ENCODE data around the gene RIOK2. TPM values are rescaled to one million over a fixed set of nuclear protein-coding genes. Genes with fewer than 3 reads are reported as not detected.
"Not testable (repeated sequence)": the region's sequence is repeated elsewhere in the genome, so short reads cannot be mapped to it uniquely, and the experiment has no call there.

Gene RIOK2
- total and polyA plus RNA-seq, 9 of the 15 experiments (the other 6 are each of a cell fraction or from before 2014, with no cell fraction given), result 22.9 to 97.6 (median 47.8) TPM

DNA sequence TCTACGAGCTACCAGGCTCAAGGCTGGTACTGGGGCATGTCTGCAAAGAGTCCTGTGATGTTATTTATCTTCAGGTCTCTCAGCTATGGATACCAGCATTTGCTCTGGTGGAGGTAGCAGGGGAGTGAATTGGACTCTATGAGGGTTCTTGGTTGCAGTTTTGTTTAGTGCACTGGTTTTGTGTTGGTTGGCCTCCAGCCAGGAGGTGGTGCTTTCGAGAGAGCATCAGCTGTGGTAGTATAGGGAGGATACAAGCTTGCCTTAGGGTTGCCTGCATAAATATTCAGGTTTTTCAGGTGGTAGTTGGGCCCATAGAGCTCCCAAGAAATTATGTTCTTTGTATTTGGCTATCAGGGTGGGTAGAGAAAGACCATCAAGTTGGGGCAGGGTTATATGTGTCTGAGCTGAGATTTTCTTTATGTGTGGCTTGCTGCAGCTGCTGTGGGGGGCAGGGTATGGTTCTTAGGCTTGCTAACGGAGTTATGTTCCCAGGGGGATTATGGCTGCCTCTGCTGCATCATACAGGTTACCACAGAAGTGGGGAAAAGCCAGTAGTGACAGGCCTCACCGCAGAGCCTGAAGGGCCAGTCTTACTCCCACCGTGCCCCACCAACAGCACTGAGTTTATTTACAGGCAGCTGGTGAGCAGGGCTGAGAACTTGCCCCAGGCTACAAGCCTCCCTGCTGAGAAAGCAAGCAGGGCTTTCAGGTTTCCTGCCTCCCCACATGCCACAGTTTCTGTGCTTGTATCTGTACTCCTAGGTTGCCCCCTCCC, 9.7 kb upstream of the RIOK2 start:
- ATAC-seq (no peak), FAIRE-seq (no peak), DNase-seq (ENCODE audit: extremely low read depth in 1 of 4, low spot score in 3 of 4) (no peak)
- Histone ChIP-seq H3K9ac (ENCODE audit: insufficient read depth in 1 of 2, low read depth in 2 of 2, low read length in 2 of 2) (no peak overlapping the region), H2AFZ (ENCODE audit: low read depth, low read length) (no peak overlapping the region), H3K4me3 (no peak overlapping the region), H3K9me1 (ENCODE audit: control insufficient read depth, insufficient read depth, low read length) (no peaks in the 10 kb centered on the region), H3K27me3 (ENCODE audit: control insufficient read depth in 2 of 2, insufficient read depth in 2 of 2, low read length in 2 of 2) (no peaks in the 10 kb centered on the region), H4K20me1 (replicated peaks; ENCODE audit: control insufficient read depth, insufficient read depth, low read length) (no peaks in the 10 kb centered on the region), H3K36me3 (ENCODE audit: control insufficient read depth, insufficient read depth, low read length) (no peaks in the 10 kb centered on the region), H3K4me2 (ENCODE audit: insufficient read depth, low read length) (no peak overlapping the region), H3K27ac (ENCODE audit: extremely low read depth, low read depth, low read length) (no peak overlapping the region), H3K4me1 (replicated peaks in 1 of 2; ENCODE audit: control insufficient read depth in 2 of 2, insufficient read depth in 2 of 2, low read length in 2 of 2) (no peaks in the 10 kb centered on the region; a peak in 1 of 5 replicates), H3K9me3 (replicated peaks; ENCODE audit: control insufficient read depth, insufficient read depth, low read depth, low read length) (no peaks in the 10 kb centered on the region), H3K79me2 (ENCODE audit: control insufficient read depth, insufficient read depth, low read length) (no peaks in the 10 kb centered on the region)
- WGBS (ENCODE audit: insufficient coverage, low coverage, missing lambda C conversion rate), result 16% methylated on average over 5 of the region's 5 CpGs
- in situ Hi-C loops (cut with MboI) (loop anchor here (25.0 kb wide), 1 partner anchor 1845 kb away; no protein-coding TSS in a partner anchor), intact Hi-C loops (cut with micrococcal nuclease) (no loop called here)
- no peak for TF ChIP-seq STAT5A (IDR thresholded peaks at IDR 0.05; ENCODE audit: borderline replicate concordance, low read length)
- TF ChIP-seq NFIC (IDR thresholded peaks at IDR 0.05), result 0 out of 2 replicates have a peak, but pooled peaks have one; percentile 6
- no TSS peak for BruUV-seq (replicated peaks)
- POLR2A ChIA-PET, result interaction anchor here (0.6 to 0.9 kb wide), 2 partner anchors 9 to 371 kb away, joined by 3 to 4 read pairs; partner anchors contain the start of gene RIOK2
- CTCF ChIA-PET (ENCODE audit: low intra/inter-chr PET ratio), result no interaction called here

DNA sequence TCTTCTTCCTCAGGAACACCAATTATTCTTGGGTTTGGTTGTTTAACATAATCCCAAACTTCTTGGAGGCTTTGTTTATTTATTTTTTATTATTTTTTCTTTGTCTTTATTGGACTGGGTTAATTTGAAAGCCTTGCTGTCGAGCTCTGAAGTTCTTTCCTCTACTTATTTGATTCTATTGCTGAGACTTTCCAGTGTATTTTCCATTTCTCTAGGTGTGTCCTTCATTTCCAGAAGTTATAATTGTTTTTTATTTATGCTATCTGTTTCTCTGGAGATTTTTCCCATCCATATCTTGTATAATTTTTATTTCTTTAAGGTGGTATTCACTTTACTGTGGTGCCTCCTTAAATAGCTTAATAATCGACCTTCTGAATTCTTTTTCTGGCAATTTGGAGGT, 8.8 kb upstream of the RIOK2 start:
- 0% methylated on average over 2 of the region's 2 CpGs for WGBS (ENCODE audit: insufficient coverage, low coverage, missing lambda C conversion rate)
- no peaks in the 10 kb centered on the region for H4K20me1 ChIP-seq (replicated peaks; ENCODE audit: control insufficient read depth, insufficient read depth, low read length)
- peak; percentile 70 for TF ChIP-seq ZNF766 (CRISPR knock-in tag; conservative IDR thresholded peaks at IDR 0.05)
- no peak for TF ChIP-seq NR2C2 (CRISPR knock-in tag; IDR thresholded peaks at IDR 0.05)
- TF ChIP-seq NR2C2 (tag; IDR thresholded peaks at IDR 0.05), result no peak
- no peaks in the 10 kb centered on the region for H3K9me3 ChIP-seq (replicated peaks; ENCODE audit: control insufficient read depth, insufficient read depth, low read depth, low read length)
- no peak overlapping the region for H3K4me3 ChIP-seq
- H3K36me3 ChIP-seq (ENCODE audit: control insufficient read depth, insufficient read depth, low read length), result no peaks in the 10 kb centered on the region
- no peak overlapping the region for H3K9ac ChIP-seq (ENCODE audit: insufficient read depth in 1 of 2, low read depth in 2 of 2, low read length in 2 of 2)
- no peak overlapping the region for H3K4me2 ChIP-seq (ENCODE audit: insufficient read depth, low read length)
- DNase-seq (ENCODE audit: extremely low read depth in 1 of 4, low spot score in 3 of 4) (no peak), ATAC-seq (no peak), FAIRE-seq (no peak)
- no peaks in the 10 kb centered on the region for H3K27me3 ChIP-seq (ENCODE audit: control insufficient read depth in 2 of 2, insufficient read depth in 2 of 2, low read length in 2 of 2)
- H3K79me2 ChIP-seq (ENCODE audit: control insufficient read depth, insufficient read depth, low read length), result no peaks in the 10 kb centered on the region
- ChIA-PET CTCF (ENCODE audit: low intra/inter-chr PET ratio) (no interaction called here), POLR2A (no interaction called here)
- H3K4me1 ChIP-seq (replicated peaks in 1 of 2; ENCODE audit: control insufficient read depth in 2 of 2, insufficient read depth in 2 of 2, low read length in 2 of 2), result no peaks in the 10 kb centered on the region; a peak in 1 of 5 replicates
- in situ Hi-C loops (cut with MboI) (loop anchor here (25.0 kb wide), 1 partner anchor 1845 kb away; no protein-coding TSS in a partner anchor), intact Hi-C loops (cut with micrococcal nuclease) (no loop called here)
- no peaks in the 10 kb centered on the region for H3K9me1 ChIP-seq (ENCODE audit: control insufficient read depth, insufficient read depth, low read length)
- H2AFZ ChIP-seq (ENCODE audit: low read depth, low read length), result no peak overlapping the region
- no TSS peak for BruUV-seq (replicated peaks)
- H3K27ac ChIP-seq (ENCODE audit: extremely low read depth, low read depth, low read length), result no peak overlapping the region

DNA sequence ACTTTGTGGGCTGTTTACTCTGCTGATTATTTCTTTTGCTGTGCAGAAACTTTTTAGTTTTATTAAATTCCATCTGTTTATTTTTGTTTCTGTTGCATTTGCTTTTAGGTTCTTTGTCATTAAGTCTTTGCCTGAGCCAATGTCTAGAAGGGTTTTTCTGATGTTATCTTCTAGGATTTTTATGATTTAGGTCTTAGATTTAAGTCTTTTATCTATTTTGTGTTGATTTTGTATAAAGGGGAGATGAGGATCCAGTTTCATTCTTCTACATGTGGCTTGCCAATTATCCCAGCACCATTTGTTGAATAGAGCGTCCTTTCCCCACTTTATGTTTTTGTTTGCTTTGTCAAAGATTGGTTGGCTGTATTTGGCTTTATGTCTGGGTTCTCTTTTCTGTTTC, 6.5 kb upstream of the RIOK2 start:
- H3K9ac ChIP-seq (ENCODE audit: insufficient read depth in 1 of 2, low read depth in 2 of 2, low read length in 2 of 2); H3K9me3 ChIP-seq (replicated peaks; ENCODE audit: control insufficient read depth, insufficient read depth, low read depth, low read length); intact Hi-C loops (cut with micrococcal nuclease); FAIRE-seq; BruUV-seq (replicated peaks); H4K20me1 ChIP-seq (replicated peaks; ENCODE audit: control insufficient read depth, insufficient read depth, low read length); H3K4me3 ChIP-seq; H3K36me3 ChIP-seq (ENCODE audit: control insufficient read depth, insufficient read depth, low read length); H3K4me2 ChIP-seq (ENCODE audit: insufficient read depth, low read length); ATAC-seq; H3K4me1 ChIP-seq (replicated peaks in 1 of 2; ENCODE audit: control insufficient read depth in 2 of 2, insufficient read depth in 2 of 2, low read length in 2 of 2); H3K27ac ChIP-seq (ENCODE audit: extremely low read depth, low read depth, low read length); POLR2A ChIA-PET; H3K9me1 ChIP-seq (ENCODE audit: control insufficient read depth, insufficient read depth, low read length); DNase-seq (ENCODE audit: extremely low read depth in 1 of 4, low spot score in 3 of 4); H3K79me2 ChIP-seq (ENCODE audit: control insufficient read depth, insufficient read depth, low read length); H3K27me3 ChIP-seq (ENCODE audit: control insufficient read depth in 2 of 2, insufficient read depth in 2 of 2, low read length in 2 of 2); H2AFZ ChIP-seq (ENCODE audit: low read depth, low read length): not testable (repeated sequence)
- CTCF ChIA-PET (ENCODE audit: low intra/inter-chr PET ratio), result interaction anchor here (0.7 kb wide), 1 partner anchor 465 kb away, joined by 3 read pairs; no protein-coding TSS in a partner anchor
- in situ Hi-C loops (cut with MboI), result loop anchor here (25.0 kb wide), 1 partner anchor 1848 kb away; no protein-coding TSS in a partner anchor
- WGBS (ENCODE audit: insufficient coverage, low coverage, missing lambda C conversion rate), result 8% methylated on average over 1 of the region's 1 CpG

Data from K562 (cell line).